ENCODE results near the gene MYL4. TPM values are rescaled to one million over a fixed set of nuclear protein-coding genes. Genes with fewer than 3 reads are reported as not detected.

Gene MYL4
- total RNA-seq, 1 experiment from 2014 or later: 0.66 TPM

DNA sequence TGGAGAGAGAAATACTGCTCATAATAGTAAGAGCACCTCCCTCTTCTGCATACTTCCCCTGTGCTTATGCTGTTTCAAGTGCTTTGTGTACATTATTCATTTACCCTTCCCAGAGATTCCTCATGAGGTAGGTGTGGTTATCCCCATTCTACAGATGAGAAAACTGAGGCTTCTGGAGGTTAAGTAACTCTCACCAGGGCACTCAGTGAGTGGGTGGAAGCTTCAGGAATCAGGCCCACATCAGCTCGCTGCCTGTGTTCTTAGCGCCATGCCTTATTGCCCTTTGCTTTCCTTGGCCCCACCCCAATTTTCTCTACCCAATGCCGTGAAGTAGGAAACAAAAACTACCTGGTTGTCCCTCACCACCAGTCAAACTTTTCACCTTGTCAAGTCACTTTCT is 26.4 kb downstream of the MYL4 start:
- no CpG with 5 or more reads among the region's 3 CpGs for WGBS (ENCODE audit: extremely low coverage, insufficient read length, low lambda C conversion rate)
- no peak overlapping the region for H3K9ac ChIP-seq (ENCODE audit: extremely low read depth, insufficient read length, low read length)
- Mint-ChIP-seq H3K4me1 (peaks cover 2 to 4% of the 10 kb centered on the region in 2 experiments), H3K27ac (no peak overlapping the region), H3K27me3 (ENCODE audit: low read depth) (peaks cover 13% of the 10 kb centered on the region), H3K36me3 (ENCODE audit: insufficient read depth in 1 of 3, low read depth in 3 of 3) (no peaks in the 10 kb centered on the region), H3K9me3 (no peaks in the 10 kb centered on the region; a peak in 1 of 5 replicates), H3K4me3 (no peak overlapping the region)
- no peak overlapping the region for H2BK5ac ChIP-seq (ENCODE audit: insufficient read length, low read length)
- H3K56ac ChIP-seq (ENCODE audit: insufficient read length, low read depth, low read length): no peak overlapping the region
- no peak overlapping the region for H3K14ac ChIP-seq (ENCODE audit: insufficient read depth, low read length)
- no peak overlapping the region for H2AK5ac ChIP-seq (ENCODE audit: insufficient read length, low read length)
- H2BK20ac ChIP-seq (ENCODE audit: low read depth, low read length, poor library complexity, severe bottlenecking): no peak overlapping the region
- H3K23ac ChIP-seq (ENCODE audit: insufficient read length, low read depth, low read length): no peak overlapping the region
- H3K4me2 ChIP-seq (ENCODE audit: insufficient read depth, insufficient read length, low read length): no peak overlapping the region
- no peaks in the 10 kb centered on the region for H3K79me2 ChIP-seq (ENCODE audit: insufficient read depth, low read length)
- no peak for DNase-seq
- no peaks in the 10 kb centered on the region for H3K23me2 ChIP-seq (ENCODE audit: insufficient read length, low read depth, low read length, poor library complexity, severe bottlenecking)
- no peaks in the 10 kb centered on the region for H4K20me1 ChIP-seq (ENCODE audit: control insufficient read depth, insufficient read depth, insufficient read length)
- H3K9me3 ChIP-seq (ENCODE audit: control insufficient read depth, low read depth, low read length): no peaks in the 10 kb centered on the region
- H3T11ph ChIP-seq (ENCODE audit: low read length): no peak overlapping the region
- H3K4me1 ChIP-seq (ENCODE audit: insufficient read depth, low read length): no peaks in the 10 kb centered on the region; the same call in 1 of the 2 replicates
- H3K27ac ChIP-seq (ENCODE audit: insufficient read length, low read depth, low read length): no peak overlapping the region
- TF ChIP-seq, protein P1, sequence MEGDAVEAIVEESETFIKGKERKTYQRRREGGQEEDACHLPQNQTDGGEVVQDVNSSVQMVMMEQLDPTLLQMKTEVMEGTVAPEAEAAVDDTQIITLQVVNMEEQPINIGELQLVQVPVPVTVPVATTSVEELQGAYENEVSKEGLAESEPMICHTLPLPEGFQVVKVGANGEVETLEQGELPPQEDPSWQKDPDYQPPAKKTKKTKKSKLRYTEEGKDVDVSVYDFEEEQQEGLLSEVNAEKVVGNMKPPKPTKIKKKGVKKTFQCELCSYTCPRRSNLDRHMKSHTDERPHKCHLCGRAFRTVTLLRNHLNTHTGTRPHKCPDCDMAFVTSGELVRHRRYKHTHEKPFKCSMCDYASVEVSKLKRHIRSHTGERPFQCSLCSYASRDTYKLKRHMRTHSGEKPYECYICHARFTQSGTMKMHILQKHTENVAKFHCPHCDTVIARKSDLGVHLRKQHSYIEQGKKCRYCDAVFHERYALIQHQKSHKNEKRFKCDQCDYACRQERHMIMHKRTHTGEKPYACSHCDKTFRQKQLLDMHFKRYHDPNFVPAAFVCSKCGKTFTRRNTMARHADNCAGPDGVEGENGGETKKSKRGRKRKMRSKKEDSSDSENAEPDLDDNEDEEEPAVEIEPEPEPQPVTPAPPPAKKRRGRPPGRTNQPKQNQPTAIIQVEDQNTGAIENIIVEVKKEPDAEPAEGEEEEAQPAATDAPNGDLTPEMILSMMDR (conservative IDR thresholded peaks at IDR 0.05): no peak
- H2AFZ ChIP-seq (ENCODE audit: low read length): no peak overlapping the region
- H3K18ac ChIP-seq (ENCODE audit: insufficient read length, low read depth, low read length): no peak overlapping the region
- no peak overlapping the region for H4K8ac ChIP-seq (replicated peaks; ENCODE audit: insufficient read length, low read depth, low read length)
- no peak overlapping the region for H2BK120ac ChIP-seq (ENCODE audit: low read depth, low read length, poor library complexity, severe bottlenecking)
- H3K4ac ChIP-seq (ENCODE audit: low read depth, low read length): no peak overlapping the region
- no peak overlapping the region for H2BK12ac ChIP-seq (ENCODE audit: insufficient read length, low read depth, low read length)
- H3K27me3 ChIP-seq (ENCODE audit: insufficient read depth, low read length): no peaks in the 10 kb centered on the region
- H2BK15ac ChIP-seq (ENCODE audit: low read depth, low read length): no peak overlapping the region
- H4K5ac ChIP-seq (ENCODE audit: insufficient read length, low read depth, low read length): no peak overlapping the region
- no peaks in the 10 kb centered on the region for H3K79me1 ChIP-seq (ENCODE audit: insufficient read depth, low read depth, low read length, poor library complexity, severe bottlenecking)
- H4K91ac ChIP-seq (ENCODE audit: insufficient read length, low read depth, low read length): no peak overlapping the region
